SK-N-SH (cell line): ENCODE measurements around the gene SH3PXD2B. TPM values are rescaled to one million over a fixed set of nuclear protein-coding genes. Genes with fewer than 3 reads are reported as not detected.

Source experiments
- CTCF ChIA-PET: fragments of 300-600, 350-600 bp; formaldehyde crosslinking; extraction: SDS; loops from one replicate; lab custom pipeline; 2021; lab: Yijun Ruan, JAX
- POLR2A ChIA-PET: fragments of 350-600 bp; sonication (Branson Sonifier 250); formaldehyde crosslinking; extraction: SDS; loops from one replicate; lab custom pipeline; 2020; ENCODE audit warnings: antibody characterized with exemption, inconsistent platforms; lab: Yijun Ruan, JAX
- DNase-seq: peaks from one replicate; pipeline ENCODE4 v3.0.0; 2012
- H2AFZ ChIP-seq: fragments of 200-600 bp; sonication (generic); 2 replicates; pipeline ENCODE4 v1.8.1; 2016; ENCODE audit warnings: antibody characterized with exemption, mild to moderate bottlenecking, low read depth
- H3F3A ChIP-seq: fragments of 200-600 bp; sonication (generic); replicated peaks from 2 replicates; pipeline ENCODE3; 2016; ENCODE audit warnings: antibody characterized with exemption, mild to moderate bottlenecking; ENCODE audit not compliant: insufficient read depth
- H3K27ac ChIP-seq, 2 experiments: fragments of 200-500 bp in 1 of 2; fragments of 200-600 bp in 1 of 2; sonication (Bioruptor generic) in 1 of 2; sonication (generic), shearing (Covaris generic) in 1 of 2; 2 replicates each; pipeline versions ENCODE4 v1.5.1 to v1.6.1; 2014 to 2016; ENCODE audit warnings: low read depth in 2 of 2, inconsistent platforms in 1 of 2, low read length in 1 of 2, mild to moderate bottlenecking in 1 of 2, mixed read lengths in 1 of 2
- H3K27me3 ChIP-seq: fragments of 200-600 bp; sonication (generic), shearing (Covaris generic); 2 replicates; pipeline ENCODE4 v1.6.1; 2016; ENCODE audit warnings: mixed run types; ENCODE audit not compliant: insufficient read depth
- H3K36me3 ChIP-seq, 2 experiments: fragments of 200-500 bp in 1 of 2; fragments of 200-600 bp in 1 of 2; sonication (Bioruptor generic) in 1 of 2; sonication (generic) in 1 of 2; replicated peaks in 1 of 2; 2 replicates each; pipeline versions ENCODE3 to v1.5.1; 2014 to 2016; ENCODE audit warnings: low read length in 1 of 2, mild to moderate bottlenecking in 1 of 2; ENCODE audit not compliant: insufficient read depth in 2 of 2, control insufficient read depth in 1 of 2
- H3K4me1 ChIP-seq, 2 experiments: fragments of 200-500 bp in 1 of 2; fragments of 200-600 bp in 1 of 2; sonication (Bioruptor generic) in 1 of 2; sonication (generic), shearing (Covaris generic) in 1 of 2; 2 replicates each; pipeline versions ENCODE4 v1.5.1 to v1.6.1; 2014 to 2016; ENCODE audit warnings: low read depth in 1 of 2, low read length in 1 of 2, mixed run types in 1 of 2; ENCODE audit not compliant: insufficient read depth in 2 of 2, control insufficient read depth in 1 of 2
- H3K4me2 ChIP-seq: fragments of 200-600 bp; sonication (generic), shearing (Covaris generic); 2 replicates; pipeline ENCODE4 v1.6.1; 2017; ENCODE audit warnings: mixed run types
- H3K4me3 ChIP-seq, 2 experiments: fragments of 200-500 bp in 1 of 2; fragments of 200-600 bp in 1 of 2; sonication (Bioruptor generic) in 1 of 2; sonication (generic), shearing (Covaris generic) in 1 of 2; 2 replicates each; pipeline versions ENCODE4 v1.5.1 to v1.8.1; 2014 to 2016; ENCODE audit warnings: low read depth in 2 of 2, inconsistent platforms in 1 of 2, low read length in 1 of 2, mild to moderate bottlenecking in 1 of 2, mixed read lengths in 1 of 2, moderate library complexity in 1 of 2
- H3K79me2 ChIP-seq: fragments of 200-600 bp; sonication (generic); 2 replicates; pipeline ENCODE4 v1.8.1; 2017; ENCODE audit warnings: mild to moderate bottlenecking; ENCODE audit not compliant: insufficient read depth
- H3K9ac ChIP-seq: fragments of 200-600 bp; sonication (generic); 2 replicates; pipeline ENCODE4 v1.6.1; 2017; ENCODE audit warnings: mixed run types
- H3K9me2 ChIP-seq: fragments of 200-600 bp; sonication (generic); 2 replicates; pipeline ENCODE4 v1.6.1; 2017; ENCODE audit warnings: mixed run types
- H3K9me3 ChIP-seq: fragments of 200-600 bp; sonication (generic); 2 replicates; pipeline ENCODE4 v1.6.1; 2017; ENCODE audit warnings: mixed run types, mild to moderate bottlenecking, moderate library complexity
- H4K20me1 ChIP-seq: fragments of 200-600 bp; sonication (generic); 2 replicates; pipeline ENCODE4 v1.6.1; 2017; ENCODE audit warnings: mild to moderate bottlenecking, mixed run types; ENCODE audit not compliant: insufficient read depth
- CTCF ChIP-seq: fragments of 200-600 bp; sonication (generic); IDR thresholded peaks from 2 replicates; pipeline ENCODE4 v1.6.1; 2017; ENCODE audit warnings: antibody characterized with exemption, mild to moderate bottlenecking, moderate library complexity
- ELF1 ChIP-seq: IDR thresholded peaks from 2 replicates; pipeline ENCODE4 v1.4.0; 2012
- EZH2phosphoT487 ChIP-seq: fragments of 200-600 bp; sonication (generic); IDR thresholded peaks from 2 replicates; pipeline ENCODE4 v1.6.1; 2017; ENCODE audit warnings: low read depth, mixed run types, mild to moderate bottlenecking, antibody characterized with exemption, moderate library complexity, borderline replicate concordance
- FOXJ3 ChIP-seq: sonication (generic); formaldehyde crosslinking; IDR thresholded peaks from 2 replicates; pipeline ENCODE4 v1.5.1; 2020; ENCODE audit warnings: mild to moderate bottlenecking, missing genetic modification reagents
- FOXM1 ChIP-seq: IDR thresholded peaks from 2 replicates; pipeline ENCODE4 v1.4.0; 2012; ENCODE audit warnings: low read depth, mild to moderate bottlenecking
- GATA2 ChIP-seq: sonication (generic); formaldehyde crosslinking; IDR thresholded peaks from 2 replicates; pipeline ENCODE4 v1.5.0; 2020; ENCODE audit warnings: mild to moderate bottlenecking, missing genetic modification reagents
- JUND ChIP-seq: IDR thresholded peaks from 2 replicates; pipeline ENCODE4 v1.4.0; 2012
- MXI1 ChIP-seq: IDR thresholded peaks from 2 replicates; pipeline ENCODE4 v1.6.1; 2012; ENCODE audit warnings: mild to moderate bottlenecking, low read depth, low read length, improper control_type of control experiment
- NFIC ChIP-seq: IDR thresholded peaks from 2 replicates; pipeline ENCODE4 v1.4.0; 2012; ENCODE audit warnings: borderline replicate concordance
- PBX3 ChIP-seq: IDR thresholded peaks from 2 replicates; pipeline ENCODE4; 2012
- POLR2AphosphoS5 ChIP-seq: IDR thresholded peaks from 2 replicates; pipeline ENCODE4 v1.6.1; 2012; ENCODE audit warnings: low read depth, low read length
- RAD21 ChIP-seq: IDR thresholded peaks from 2 replicates; pipeline ENCODE4 v1.6.1; 2012; ENCODE audit warnings: mild to moderate bottlenecking, low read length
- RCOR1 ChIP-seq: fragments of 150-350 bp; IDR thresholded peaks from 2 replicates; pipeline ENCODE4 v1.6.1; 2017; ENCODE audit warnings: antibody characterized with exemption, low read length
- RFX5 ChIP-seq: IDR thresholded peaks from 2 replicates; pipeline ENCODE4 v1.6.1; 2012; ENCODE audit warnings: mild to moderate bottlenecking, improper control_type of control experiment, low read length
- SIN3A ChIP-seq: IDR thresholded peaks from 2 replicates; pipeline ENCODE4 v1.6.1; 2012; ENCODE audit warnings: low read depth, mild to moderate bottlenecking, low read length, moderate library complexity, borderline replicate concordance
- TCF12 ChIP-seq: IDR thresholded peaks from 2 replicates; pipeline ENCODE4 v1.4.0; 2012
- USF2 ChIP-seq: fragments of 150-350 bp; IDR thresholded peaks from 2 replicates; pipeline ENCODE4 v1.6.1; 2017; ENCODE audit warnings: antibody characterized with exemption, low read length, low read depth, borderline replicate concordance
- ZBTB33 ChIP-seq: IDR thresholded peaks from 2 replicates; pipeline ENCODE4 v1.4.0; 2012; ENCODE audit warnings: low read depth, borderline replicate concordance
- WGBS: methylation state at CpG from one replicate; pipeline ENCODE4 v1.1.6; 2017; ENCODE audit warnings: low lambda C conversion rate; 5-methylcytosine and 5-hydroxymethylcytosine counted together
- polyA plus RNA-seq, 3 experiments: library from polyadenylated mRNA; depleted of rRNA; stranded (reverse); fragments of >200 nt; gene quantifications; 2 replicates each; pipeline ENCODE4 v1.2.3, GENCODE V29; 2012

Gene SH3PXD2B
- polyA plus RNA-seq, 1 of the 3 experiments (the other 2 are of a cell fraction) = 15.0 TPM

- Histone ChIP-seq H3K27ac (no peak overlapping the region), H3K9me3 (no peaks in the 10 kb centered on the region), H2AFZ (no peak overlapping the region), H3F3A (no peaks in the 10 kb centered on the region), H3K27me3 (no peaks in the 10 kb centered on the region), H3K36me3 (peaks cover 36 to 52% of the 10 kb centered on the region in 2 experiments), H3K4me2 (no peak overlapping the region), H4K20me1 (no peaks in the 10 kb centered on the region), H3K9ac (no peak overlapping the region), H3K4me3 (no peak overlapping the region), H3K79me2 (no peaks in the 10 kb centered on the region), H3K4me1 (no peaks in the 10 kb centered on the region), H3K9me2 (no peaks in the 10 kb centered on the region)
- WGBS = 92% methylated on average over 10 of the region's 10 CpGs
- ChIA-PET CTCF (interaction anchor here (1.1 to 1.4 kb wide), 2 partner anchors 19 to 97 kb away, joined by 3 to 4 read pairs; no protein-coding TSS in a partner anchor), POLR2A (no interaction called here)
- TF ChIP-seq TCF12 (no peak), FOXM1 (no peak), NFIC (no peak), MXI1 (no peak), RFX5 (no peak), ELF1 (no peak), RCOR1 (no peak), RAD21 (no peak), ZBTB33 (no peak), CTCF (no peak), PBX3 (no peak), EZH2phosphoT487 (no peak), USF2 (no peak), FOXJ3 (CRISPR knock-in tag) (no peak), GATA2 (no peak), POLR2AphosphoS5 (no peak), SIN3A (no peak), JUND (no peak)
- DNase-seq = no peak
Observed at GRCh38 chr5:172353846-172354245, 100.5 kb downstream of the SH3PXD2B start.
